Testis (tissue), 3 donors: ENCODE measurements around the gene ZNF365. TPM values are rescaled to one million over a fixed set of nuclear protein-coding genes. Genes with fewer than 3 reads are reported as not detected.

Experiments used
- DNase-seq: peaks from one replicate; pipeline ENCODE4 v3.0.0-alpha.2; 2019
- H3K27ac ChIP-seq, 2 donors: fragments of 200-600 bp; sonication (generic); one replicate each; pipeline ENCODE4 v1.5.1; 2019
- H3K27me3 ChIP-seq: fragments of 200-600 bp; sonication (generic); one replicate; pipeline ENCODE4 v1.5.1; 2019
- H3K36me3 ChIP-seq: fragments of 200-600 bp; sonication (generic); one replicate; pipeline ENCODE4 v1.5.1; 2017; ENCODE audit warnings: low read depth; ENCODE audit errors: missing control alignments
- H3K4me1 ChIP-seq: fragments of 200-600 bp; sonication (generic); one replicate; pipeline ENCODE4 v1.5.1; 2019
- H3K4me3 ChIP-seq, 2 donors: fragments of 200-600 bp; sonication (generic); one replicate each; pipeline ENCODE4 v1.5.1; 2017 to 2019
- H3K9me3 ChIP-seq: fragments of 200-600 bp; sonication (generic); one replicate; pipeline ENCODE4 v1.5.1; 2017
- POLR2A ChIP-seq: fragments of 450-650 bp; IDR thresholded peaks from one replicate; pipeline ENCODE4 v1.6.1; 2017; ENCODE audit warnings: antibody characterized with exemption, mild to moderate bottlenecking, moderate library complexity
- WGBS, 2 donors: methylation state at CpG; one replicate each; pipeline ENCODE4 v1.1.5; 2018; 5-methylcytosine and 5-hydroxymethylcytosine counted together
- intact Hi-C: fragments of 100-400 bp; cut with DNase I; formaldehyde crosslinking; loops from one replicate; pipeline ENCODE4 v1.15.1; 2023; ENCODE audit warnings: low total_unique reads
- polyA plus RNA-seq: library from polyadenylated mRNA; stranded (reverse); fragments of 350-450 nt; fragmentation: Illumina TruSeq; extraction: RNeasy Lipid Tissue Mini Kit (QIAGEN cat#74804); gene quantifications from one replicate; pipeline ENCODE4 v1.2.3, GENCODE V29; 2014; ENCODE audit warnings: low read depth, low replicate concordance; ENCODE audit not compliant: insufficient read depth
- total RNA-seq, 2 donors: library from RNA; depleted of rRNA; stranded (reverse); fragments of >200 nt; gene quantifications; one replicate each; pipeline ENCODE4 v1.2.3, GENCODE V29; 2016
- TF ChIP-seq, protein P1 (sequence below), 3 experiments: fragments of 450-650 bp in 2 of 3; fragments of 200-600 bp in 1 of 3; sonication (generic) in 1 of 3; IDR thresholded peaks; one replicate each; pipeline ENCODE4 v1.5.1; 2016 to 2019; ENCODE audit warnings: antibody characterized with exemption in 3 of 3, mild to moderate bottlenecking in 2 of 3, moderate library complexity in 1 of 3

ZNF365 gene
- total and polyA plus RNA-seq, 3 donors from 2014 or later, result 1.0 to 2.8 (median 1.2) TPM

DNA sequence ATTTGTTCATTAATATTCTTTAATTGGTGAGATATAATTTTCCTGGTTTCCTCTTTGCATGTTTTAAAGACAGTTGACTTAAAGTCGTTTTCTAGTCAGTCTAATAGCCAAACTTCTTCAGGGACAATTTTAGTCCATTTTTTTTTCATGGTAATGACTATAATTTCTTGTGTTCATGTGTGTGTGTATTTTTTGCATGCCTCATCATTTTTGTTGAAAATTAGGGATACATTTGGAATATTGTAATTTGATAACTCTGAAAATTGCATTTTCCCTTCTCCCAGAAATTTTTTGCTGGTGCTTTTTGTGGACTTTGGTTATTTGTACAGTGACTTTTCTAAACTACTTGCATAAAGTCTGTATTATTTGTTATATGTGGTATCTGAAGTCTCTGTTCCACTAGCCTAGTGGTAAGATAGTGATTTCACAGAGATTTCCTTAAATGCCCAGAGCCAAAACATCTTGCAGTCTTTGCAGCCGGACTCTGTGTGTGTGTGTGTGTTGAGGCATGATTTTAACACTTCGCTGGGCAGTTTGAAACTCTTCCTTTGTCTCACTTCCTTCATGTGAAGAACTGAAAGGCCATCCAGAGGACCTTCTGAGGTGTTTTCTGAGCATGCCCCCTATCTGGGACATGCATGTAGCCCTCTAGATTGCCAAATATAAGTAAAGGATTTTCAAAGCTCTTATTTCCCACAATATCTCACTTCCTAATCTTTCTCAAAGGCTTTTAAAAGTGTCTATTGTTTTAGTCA, 40.9 kb upstream of the ZNF365 start:
- Histone ChIP-seq H3K9me3 (no peaks in the 10 kb centered on the region), H3K4me3 (no peak overlapping the region), H3K36me3 (no peaks in the 10 kb centered on the region), H3K27me3 (no peaks in the 10 kb centered on the region), H3K4me1 (no peaks in the 10 kb centered on the region), H3K27ac (no peak overlapping the region)
- WGBS, 2 donors, result 67% methylated on average over 3 of the region's 3 CpGs
- no peak for TF ChIP-seq POLR2A
- TF ChIP-seq, protein P1, sequence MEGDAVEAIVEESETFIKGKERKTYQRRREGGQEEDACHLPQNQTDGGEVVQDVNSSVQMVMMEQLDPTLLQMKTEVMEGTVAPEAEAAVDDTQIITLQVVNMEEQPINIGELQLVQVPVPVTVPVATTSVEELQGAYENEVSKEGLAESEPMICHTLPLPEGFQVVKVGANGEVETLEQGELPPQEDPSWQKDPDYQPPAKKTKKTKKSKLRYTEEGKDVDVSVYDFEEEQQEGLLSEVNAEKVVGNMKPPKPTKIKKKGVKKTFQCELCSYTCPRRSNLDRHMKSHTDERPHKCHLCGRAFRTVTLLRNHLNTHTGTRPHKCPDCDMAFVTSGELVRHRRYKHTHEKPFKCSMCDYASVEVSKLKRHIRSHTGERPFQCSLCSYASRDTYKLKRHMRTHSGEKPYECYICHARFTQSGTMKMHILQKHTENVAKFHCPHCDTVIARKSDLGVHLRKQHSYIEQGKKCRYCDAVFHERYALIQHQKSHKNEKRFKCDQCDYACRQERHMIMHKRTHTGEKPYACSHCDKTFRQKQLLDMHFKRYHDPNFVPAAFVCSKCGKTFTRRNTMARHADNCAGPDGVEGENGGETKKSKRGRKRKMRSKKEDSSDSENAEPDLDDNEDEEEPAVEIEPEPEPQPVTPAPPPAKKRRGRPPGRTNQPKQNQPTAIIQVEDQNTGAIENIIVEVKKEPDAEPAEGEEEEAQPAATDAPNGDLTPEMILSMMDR (IDR thresholded peaks at IDR 0.05), result no peak
- intact Hi-C loops, result no loop called here
- DNase-seq, result no peak

GRCh38 chr10:62333988-62334682, 40.0 kb upstream of the ZNF365 start:
- intact Hi-C loops, result no loop called here
- Histone ChIP-seq H3K36me3 (no peaks in the 10 kb centered on the region), H3K4me1 (no peaks in the 10 kb centered on the region), H3K27ac (no peak overlapping the region), H3K4me3 (no peak overlapping the region), H3K9me3 (no peaks in the 10 kb centered on the region), H3K27me3 (no peaks in the 10 kb centered on the region)
- TF ChIP-seq, protein P1 (IDR thresholded peaks at IDR 0.05), result no peak
- TF ChIP-seq POLR2A, result no peak
- DNase-seq, result no peak

- DNase-seq, result no peak
- intact Hi-C loops, result no loop called here
- no peak overlapping the region for H3K4me3 ChIP-seq
- H3K36me3 ChIP-seq, result no peaks in the 10 kb centered on the region
- 57 to 69% methylated on average over 2 of the region's 2 CpGs for WGBS, 2 donors
- H3K9me3 ChIP-seq, result no peaks in the 10 kb centered on the region
- no peaks in the 10 kb centered on the region for H3K27me3 ChIP-seq
- no peak for TF ChIP-seq POLR2A
- TF ChIP-seq, protein P1 (IDR thresholded peaks at IDR 0.05), result no peak
- H3K4me1 ChIP-seq, result no peaks in the 10 kb centered on the region
- H3K27ac ChIP-seq, result no peak overlapping the region
Observed at GRCh38 chr10:62335326-62335725, 38.8 kb upstream of the ZNF365 start.

DNA sequence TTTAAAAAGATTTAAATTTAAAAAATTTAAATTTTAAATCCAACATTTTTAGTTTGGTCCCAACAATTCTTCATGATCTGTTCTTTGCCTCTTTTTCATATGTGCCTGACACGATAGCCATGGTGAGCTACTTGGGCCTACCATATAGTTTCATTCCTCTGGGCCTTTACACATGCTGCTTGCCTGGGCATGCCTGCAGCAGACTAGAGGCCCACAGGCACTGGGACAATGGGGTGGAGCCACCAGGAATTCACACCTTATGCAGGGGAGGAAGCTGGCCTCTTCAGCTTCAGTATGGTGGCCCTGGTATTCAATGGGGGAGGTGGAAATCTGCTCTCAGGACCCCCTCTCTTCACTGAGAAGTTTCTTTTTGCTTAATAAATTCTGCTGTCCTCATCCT, 37.8 kb upstream of the ZNF365 start:
- no peak overlapping the region for H3K27ac ChIP-seq
- H3K27me3 ChIP-seq, result no peaks in the 10 kb centered on the region
- H3K9me3 ChIP-seq, result no peaks in the 10 kb centered on the region
- 96 to 100% methylated on average over 1 of the region's 1 CpG for WGBS, 2 donors
- intact Hi-C loops, result no loop called here
- H3K36me3 ChIP-seq, result no peaks in the 10 kb centered on the region
- TF ChIP-seq, protein P1 (IDR thresholded peaks at IDR 0.05), result no peak
- TF ChIP-seq POLR2A, result no peak
- DNase-seq, result no peak
- no peak overlapping the region for H3K4me3 ChIP-seq
- H3K4me1 ChIP-seq, result no peaks in the 10 kb centered on the region

- intact Hi-C loops, result no loop called here
- DNase-seq, result no peak
- H3K36me3 ChIP-seq, result no peaks in the 10 kb centered on the region
- no peaks in the 10 kb centered on the region for H3K9me3 ChIP-seq
- no peak overlapping the region for H3K27ac ChIP-seq
- no peaks in the 10 kb centered on the region for H3K4me1 ChIP-seq
- no peak for TF ChIP-seq POLR2A
- TF ChIP-seq, protein P1 (IDR thresholded peaks at IDR 0.05), result no peak
- H3K27me3 ChIP-seq, result no peaks in the 10 kb centered on the region
- H3K4me3 ChIP-seq, result no peak overlapping the region
Observed at GRCh38 chr10:62341419-62341818, 32.8 kb upstream of the ZNF365 start.
